Measurements from ENCODE around the gene TTLL7. TPM values are rescaled to one million over a fixed set of nuclear protein-coding genes. Genes with fewer than 3 reads are reported as not detected.

The TTLL7 gene
- total RNA-seq, 1 donor from 2014 or later = 37.9 TPM

- Histone ChIP-seq H3K27ac (no peak overlapping the region), H2AFZ (replicated peaks) (peak overlapping the region; percentile 11), H3K27me3 (peaks cover 19% of the 10 kb centered on the region), H4K20me1 (ENCODE audit: low read depth) (no peaks in the 10 kb centered on the region), H3F3A (ENCODE audit: low read depth) (no peaks in the 10 kb centered on the region), H3K4me2 (no peak overlapping the region), H3K9me3 (ENCODE audit: low read depth) (no peaks in the 10 kb centered on the region), H3K79me2 (ENCODE audit: low read depth) (no peaks in the 10 kb centered on the region), H3K36me3 (no peaks in the 10 kb centered on the region), H3K4me1 (no peaks in the 10 kb centered on the region), H3K9ac (no peak overlapping the region), H3K4me3 (no peak overlapping the region)
- no peak for DNase-seq (ENCODE audit: low spot score)
- Mint-ChIP-seq H3K27ac (no peak overlapping the region), H3K4me3 (no peak overlapping the region), H3K9me3 (no peaks in the 10 kb centered on the region), H3K4me1 (no peaks in the 10 kb centered on the region), H3K27me3 (ENCODE audit: insufficient read depth, low read depth) (no peaks in the 10 kb centered on the region), H3K36me3 (no peaks in the 10 kb centered on the region)
- TF ChIP-seq EZH2phosphoT487 (IDR thresholded peaks at IDR 0.05) = no peak
- TF ChIP-seq CTCF (IDR thresholded peaks at IDR 0.05) = no peak
- TF ChIP-seq EZH2 (IDR thresholded peaks at IDR 0.05) = no peak
These were observed 7.7 kb upstream of the TTLL7 start for GRCh38 chr1:84006591-84006990.

- Histone ChIP-seq H3K27ac (no peak overlapping the region), H2AFZ (replicated peaks) (no peak overlapping the region), H3K27me3 (peaks cover 52% of the 10 kb centered on the region), H3F3A (ENCODE audit: low read depth) (peaks cover 9% of the 10 kb centered on the region), H3K4me1 (peaks cover 14% of the 10 kb centered on the region), H3K4me2 (no peak overlapping the region), H3K79me2 (ENCODE audit: low read depth) (peaks cover 11% of the 10 kb centered on the region), H3K9me3 (ENCODE audit: low read depth) (no peaks in the 10 kb centered on the region), H4K20me1 (ENCODE audit: low read depth) (no peaks in the 10 kb centered on the region), H3K36me3 (no peaks in the 10 kb centered on the region), H3K9ac (no peak overlapping the region), H3K4me3 (no peak overlapping the region)
- H3K4me3 Mint-ChIP-seq = no peak overlapping the region
- no peak for TF ChIP-seq EZH2 (IDR thresholded peaks at IDR 0.05)
- TF ChIP-seq CTCF (IDR thresholded peaks at IDR 0.05) = no peak
- TF ChIP-seq EZH2phosphoT487 (IDR thresholded peaks at IDR 0.05) = no peak
- DNase-seq (ENCODE audit: low spot score) = no peak
- H3K9me3 Mint-ChIP-seq = no peaks in the 10 kb centered on the region
- H3K36me3 Mint-ChIP-seq = no peaks in the 10 kb centered on the region
- H3K27ac Mint-ChIP-seq = no peak overlapping the region
- peaks cover 20% of the 10 kb centered on the region for H3K4me1 Mint-ChIP-seq
- H3K27me3 Mint-ChIP-seq (ENCODE audit: insufficient read depth, low read depth) = peaks cover 10% of the 10 kb centered on the region
These were observed 2.6 kb upstream of the TTLL7 start for GRCh38 chr1:84001501-84001900.

GRCh38 chr1:84000954-84001495 lies 2.1 kb upstream of the TTLL7 start:
- no peak for TF ChIP-seq EZH2 (IDR thresholded peaks at IDR 0.05)
- Histone ChIP-seq H3K36me3 (no peaks in the 10 kb centered on the region), H3K79me2 (ENCODE audit: low read depth) (peaks cover 11% of the 10 kb centered on the region), H3K4me2 (no peak overlapping the region), H3K27me3 (peaks cover 52% of the 10 kb centered on the region), H3K27ac (no peak overlapping the region), H4K20me1 (ENCODE audit: low read depth) (no peaks in the 10 kb centered on the region), H3K9ac (no peak overlapping the region), H3K9me3 (ENCODE audit: low read depth) (no peaks in the 10 kb centered on the region), H3K4me3 (no peak overlapping the region), H3K4me1 (peaks cover 14% of the 10 kb centered on the region), H3F3A (ENCODE audit: low read depth) (peaks cover 9% of the 10 kb centered on the region), H2AFZ (replicated peaks) (no peak overlapping the region)
- DNase-seq (ENCODE audit: low spot score) = no peak
- no peak overlapping the region for H3K27ac Mint-ChIP-seq
- H3K36me3 Mint-ChIP-seq = no peaks in the 10 kb centered on the region
- no peaks in the 10 kb centered on the region for H3K9me3 Mint-ChIP-seq
- H3K27me3 Mint-ChIP-seq (ENCODE audit: insufficient read depth, low read depth) = peaks cover 10% of the 10 kb centered on the region
- peaks cover 20% of the 10 kb centered on the region for H3K4me1 Mint-ChIP-seq
- no peak overlapping the region for H3K4me3 Mint-ChIP-seq

- H3K4me3 Mint-ChIP-seq = peak overlapping the region; percentile 76
- H3K36me3 Mint-ChIP-seq = no peaks in the 10 kb centered on the region
- Histone ChIP-seq H3K79me2 (ENCODE audit: low read depth) (peaks cover 16% of the 10 kb centered on the region), H2AFZ (replicated peaks) (no peak overlapping the region), H3K4me1 (peaks cover 14% of the 10 kb centered on the region), H3F3A (ENCODE audit: low read depth) (peaks cover 9% of the 10 kb centered on the region), H3K9me3 (ENCODE audit: low read depth) (no peaks in the 10 kb centered on the region), H3K36me3 (no peaks in the 10 kb centered on the region), H3K9ac (no peak overlapping the region), H3K4me2 (peak overlapping the region; percentile 80), H3K27me3 (peaks cover 52% of the 10 kb centered on the region), H4K20me1 (ENCODE audit: low read depth) (no peaks in the 10 kb centered on the region), H3K4me3 (no peak overlapping the region), H3K27ac (no peak overlapping the region)
- no peaks in the 10 kb centered on the region for H3K9me3 Mint-ChIP-seq
- no peak overlapping the region for H3K27ac Mint-ChIP-seq
- H3K4me1 Mint-ChIP-seq = peaks cover 20% of the 10 kb centered on the region
- no peak for TF ChIP-seq EZH2 (IDR thresholded peaks at IDR 0.05)
- TF ChIP-seq EZH2phosphoT487 (IDR thresholded peaks at IDR 0.05) = no peak
- no peak for TF ChIP-seq CTCF (IDR thresholded peaks at IDR 0.05)
- DNase-seq (ENCODE audit: low spot score) = no peak
- H3K27me3 Mint-ChIP-seq (ENCODE audit: insufficient read depth, low read depth) = peaks cover 10% of the 10 kb centered on the region
These were observed 1.4 kb upstream of the TTLL7 start for GRCh38 chr1:84000196-84000885.
